Vagina (tissue), 2 donors: ENCODE results near the gene IPO4. TPM values are rescaled to one million over a fixed set of nuclear protein-coding genes. Genes with fewer than 3 reads are reported as not detected.

ENCODE experiments used
- DNase-seq, 2 donors: peaks; one replicate each; pipeline ENCODE4 v3.0.0-alpha.2; 2017; ENCODE audit errors: extremely low spot score in 2 of 2
- H3K27ac ChIP-seq: fragments of 200-600 bp; sonication (generic); one replicate; pipeline ENCODE4 v1.5.1; 2019
- H3K27me3 ChIP-seq: fragments of 200-600 bp; sonication (generic); one replicate; pipeline ENCODE4 v1.5.1; 2019
- H3K36me3 ChIP-seq, 2 donors: fragments of 200-600 bp; sonication (generic); one replicate each; pipeline ENCODE4 v1.5.1; 2017 to 2019
- H3K4me1 ChIP-seq: fragments of 200-600 bp; sonication (generic); one replicate; pipeline ENCODE4 v1.5.1; 2019
- H3K4me3 ChIP-seq, 2 donors: fragments of 200-600 bp; sonication (generic); 1 replicate in 1 of 2; 2 replicates in 1 of 2; pipeline ENCODE4 v1.5.1; 2016 to 2019
- H3K9me3 ChIP-seq: fragments of 200-600 bp; sonication (generic); one replicate; pipeline ENCODE4 v1.5.1; 2019
- POLR2A ChIP-seq, 2 donors: fragments of 450-650 bp; IDR thresholded peaks; one replicate each; pipeline ENCODE4 v1.6.1; 2017; ENCODE audit warnings: antibody characterized with exemption in 2 of 2, mild to moderate bottlenecking in 2 of 2, moderate library complexity in 2 of 2
- POLR2AphosphoS5 ChIP-seq, 2 donors: sonication (generic); formaldehyde crosslinking; IDR thresholded peaks; one replicate each; pipeline ENCODE4 v1.9.0; 2017; ENCODE audit warnings: antibody characterized with exemption in 2 of 2, mild to moderate bottlenecking in 2 of 2, low read depth in 1 of 2; ENCODE audit not compliant: insufficient read depth in 1 of 2
- intact Hi-C: fragments of 100-400 bp; cut with DNase I; formaldehyde crosslinking; loops from one replicate; pipeline ENCODE4 v1.15.1; 2023
- total RNA-seq: library from RNA; depleted of rRNA; stranded (reverse); fragments of >200 nt; gene quantifications from one replicate; pipeline ENCODE4 v1.2.3, GENCODE V29; 2016
- TF ChIP-seq, protein P1 (sequence below), 3 experiments: fragments of 450-650 bp in 2 of 3; fragments of 200-600 bp in 1 of 3; sonication (generic) in 1 of 3; IDR thresholded peaks; one replicate each; pipeline ENCODE4 v1.5.1; 2017 to 2019; ENCODE audit warnings: antibody characterized with exemption in 3 of 3, mild to moderate bottlenecking in 2 of 3, moderate library complexity in 2 of 3

Gene IPO4
- total RNA-seq, 1 donor from 2014 or later = 28.5 TPM

DNA sequence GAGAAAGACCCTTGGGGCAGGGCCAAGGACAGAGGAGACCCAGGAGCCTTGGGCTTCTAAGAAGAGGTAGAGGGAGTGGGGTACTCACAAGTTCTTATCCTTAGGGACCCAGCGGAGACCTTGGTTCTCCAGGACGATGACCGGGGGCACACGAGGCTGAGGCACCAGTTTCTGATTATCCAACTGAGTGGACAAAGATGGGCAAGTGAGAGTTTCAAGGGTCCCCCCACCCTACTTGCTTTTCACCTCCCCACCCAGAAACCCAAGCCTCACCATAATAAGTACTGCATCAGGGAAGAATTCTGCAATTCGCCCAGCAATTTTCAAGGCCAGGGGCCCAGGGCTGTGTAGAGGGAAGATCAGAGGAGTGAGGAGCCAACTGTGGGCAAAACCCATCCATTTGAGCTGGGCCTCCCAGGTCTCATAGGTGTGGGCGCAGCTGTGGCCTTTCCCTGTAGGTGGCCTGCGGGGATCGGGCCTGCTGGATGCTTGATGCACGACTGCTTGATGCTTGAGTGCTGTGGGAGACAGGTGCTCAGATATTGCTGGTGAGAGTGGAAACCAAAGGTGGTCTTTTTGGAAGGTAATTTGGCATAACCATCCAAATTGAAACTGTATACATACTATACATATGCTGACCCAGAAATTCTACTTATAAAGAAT is 49.2 kb downstream of the IPO4 start:
- no peak for DNase-seq
- intact Hi-C loops = no loop called here
- peaks cover 52% of the 10 kb centered on the region for H3K4me1 ChIP-seq
- no peaks in the 10 kb centered on the region for H3K9me3 ChIP-seq
- TF ChIP-seq POLR2A (IDR thresholded peaks at IDR 0.05) (no peak), POLR2AphosphoS5 (IDR thresholded peaks at IDR 0.05; ENCODE audit: insufficient read depth in 1 of 2, low read depth in 1 of 2) (no peak)
- TF ChIP-seq, protein P1, sequence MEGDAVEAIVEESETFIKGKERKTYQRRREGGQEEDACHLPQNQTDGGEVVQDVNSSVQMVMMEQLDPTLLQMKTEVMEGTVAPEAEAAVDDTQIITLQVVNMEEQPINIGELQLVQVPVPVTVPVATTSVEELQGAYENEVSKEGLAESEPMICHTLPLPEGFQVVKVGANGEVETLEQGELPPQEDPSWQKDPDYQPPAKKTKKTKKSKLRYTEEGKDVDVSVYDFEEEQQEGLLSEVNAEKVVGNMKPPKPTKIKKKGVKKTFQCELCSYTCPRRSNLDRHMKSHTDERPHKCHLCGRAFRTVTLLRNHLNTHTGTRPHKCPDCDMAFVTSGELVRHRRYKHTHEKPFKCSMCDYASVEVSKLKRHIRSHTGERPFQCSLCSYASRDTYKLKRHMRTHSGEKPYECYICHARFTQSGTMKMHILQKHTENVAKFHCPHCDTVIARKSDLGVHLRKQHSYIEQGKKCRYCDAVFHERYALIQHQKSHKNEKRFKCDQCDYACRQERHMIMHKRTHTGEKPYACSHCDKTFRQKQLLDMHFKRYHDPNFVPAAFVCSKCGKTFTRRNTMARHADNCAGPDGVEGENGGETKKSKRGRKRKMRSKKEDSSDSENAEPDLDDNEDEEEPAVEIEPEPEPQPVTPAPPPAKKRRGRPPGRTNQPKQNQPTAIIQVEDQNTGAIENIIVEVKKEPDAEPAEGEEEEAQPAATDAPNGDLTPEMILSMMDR (IDR thresholded peaks at IDR 0.05) = no peak
- H3K27ac ChIP-seq = no peak overlapping the region
- H3K4me3 ChIP-seq = no peak overlapping the region
- peaks cover 0 to 22% of the 10 kb centered on the region in 2 donors for H3K36me3 ChIP-seq
- no peaks in the 10 kb centered on the region for H3K27me3 ChIP-seq

DNA sequence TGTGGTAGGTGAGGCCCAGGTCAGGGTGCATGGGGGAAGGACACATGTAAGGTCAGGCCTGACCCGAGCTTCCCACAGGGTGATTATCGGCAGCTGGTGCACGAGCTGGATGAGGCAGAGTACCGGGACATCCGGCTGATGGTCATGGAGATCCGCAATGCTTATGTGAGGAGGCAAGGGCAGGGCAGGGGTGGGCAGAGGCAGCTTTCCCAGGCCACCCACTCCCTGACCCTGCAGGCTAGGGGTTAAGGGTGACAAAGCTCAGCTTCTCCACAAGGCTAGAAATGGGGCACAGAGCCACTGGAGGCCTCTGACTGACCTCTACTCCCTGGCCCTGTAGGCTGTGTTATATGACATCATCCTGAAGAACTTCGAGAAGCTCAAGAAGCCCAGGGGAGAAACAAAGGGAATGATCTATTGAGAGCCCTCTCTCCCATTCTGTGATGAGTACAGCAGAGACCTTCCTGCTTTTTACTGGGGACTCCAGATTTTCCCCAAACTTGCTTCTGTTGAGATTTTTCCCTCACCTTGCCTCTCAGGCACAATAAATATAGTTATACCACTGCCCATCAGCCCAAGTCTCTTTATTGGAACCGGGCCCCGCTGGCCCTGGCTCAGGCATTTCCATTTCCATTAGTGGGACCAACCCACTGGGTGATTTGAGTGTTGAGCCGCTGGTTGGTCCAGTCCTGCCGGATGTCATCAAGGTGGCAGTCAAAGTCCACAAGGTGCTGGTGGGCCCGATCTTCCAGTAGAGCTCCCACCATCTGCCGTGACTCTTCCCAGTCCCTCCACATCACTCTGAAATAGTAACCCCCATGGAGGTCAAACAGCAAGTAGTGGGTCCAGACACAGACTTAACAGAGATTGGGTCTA is 50.0 kb downstream of the IPO4 start:
- Histone ChIP-seq H3K9me3 (no peaks in the 10 kb centered on the region), H3K27ac (peak overlapping the region; percentile 16), H3K36me3 (peaks cover 0 to 22% of the 10 kb centered on the region in 2 donors), H3K27me3 (no peaks in the 10 kb centered on the region), H3K4me3 (no peak overlapping the region), H3K4me1 (peaks cover 52% of the 10 kb centered on the region)
- no peak for DNase-seq
- TF ChIP-seq POLR2A (IDR thresholded peaks at IDR 0.05) (no peak), POLR2AphosphoS5 (IDR thresholded peaks at IDR 0.05; ENCODE audit: insufficient read depth in 1 of 2, low read depth in 1 of 2) (no peak)
- TF ChIP-seq, protein P1 (IDR thresholded peaks at IDR 0.05) = no peak
- intact Hi-C loops = no loop called here

DNA sequence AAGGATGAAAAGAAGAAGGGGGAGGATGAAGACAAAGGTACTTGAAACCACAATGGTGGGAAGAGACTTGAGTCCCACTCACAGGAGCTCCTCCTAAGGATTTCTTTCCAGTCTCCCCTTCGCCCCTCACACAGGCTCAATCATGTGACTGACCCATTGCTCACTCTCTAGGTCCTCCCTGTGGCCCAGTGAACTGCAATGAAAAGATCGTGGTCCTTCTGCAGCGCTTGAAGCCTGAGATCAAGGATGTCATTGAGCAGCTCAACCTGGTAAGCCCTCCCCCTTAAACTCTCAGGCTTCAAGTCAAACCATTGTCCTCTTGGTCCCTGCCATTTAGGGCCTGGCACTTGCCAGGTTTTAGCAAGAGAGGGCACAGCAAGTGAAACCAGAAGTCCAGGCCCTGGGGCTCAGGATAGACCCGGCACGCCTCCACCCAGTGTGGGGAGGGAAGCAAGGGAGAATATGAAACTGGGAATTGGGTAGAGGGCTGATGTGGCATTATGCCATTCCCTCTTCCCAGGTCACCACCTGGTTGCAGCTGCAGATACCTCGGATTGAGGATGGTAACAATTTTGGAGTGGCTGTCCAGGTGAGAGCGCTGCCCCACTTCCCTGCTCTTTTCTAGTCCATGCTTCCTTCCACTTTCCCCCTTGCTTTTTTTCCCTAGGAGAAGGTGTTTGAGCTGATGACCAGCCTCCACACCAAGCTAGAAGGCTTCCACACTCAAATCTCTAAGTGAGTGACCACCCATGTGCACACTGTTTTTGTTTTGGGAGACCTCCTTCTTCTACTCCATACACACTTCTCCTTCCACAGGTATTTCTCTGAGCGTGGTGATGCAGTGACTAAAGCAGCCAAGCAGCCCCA is 50.9 kb downstream of the IPO4 start:
- TF ChIP-seq POLR2AphosphoS5 (IDR thresholded peaks at IDR 0.05; ENCODE audit: insufficient read depth in 1 of 2, low read depth in 1 of 2) (no peak), POLR2A (IDR thresholded peaks at IDR 0.05) (no peak)
- TF ChIP-seq, protein P1 (IDR thresholded peaks at IDR 0.05) = no peak
- Histone ChIP-seq H3K27me3 (no peaks in the 10 kb centered on the region), H3K4me1 (peaks cover 52% of the 10 kb centered on the region), H3K9me3 (no peaks in the 10 kb centered on the region), H3K27ac (peak overlapping the region; percentile 10), H3K4me3 (no peak overlapping the region), H3K36me3 (peaks cover 0 to 22% of the 10 kb centered on the region in 2 donors)
- no peak for DNase-seq
- intact Hi-C loops = no loop called here

DNA sequence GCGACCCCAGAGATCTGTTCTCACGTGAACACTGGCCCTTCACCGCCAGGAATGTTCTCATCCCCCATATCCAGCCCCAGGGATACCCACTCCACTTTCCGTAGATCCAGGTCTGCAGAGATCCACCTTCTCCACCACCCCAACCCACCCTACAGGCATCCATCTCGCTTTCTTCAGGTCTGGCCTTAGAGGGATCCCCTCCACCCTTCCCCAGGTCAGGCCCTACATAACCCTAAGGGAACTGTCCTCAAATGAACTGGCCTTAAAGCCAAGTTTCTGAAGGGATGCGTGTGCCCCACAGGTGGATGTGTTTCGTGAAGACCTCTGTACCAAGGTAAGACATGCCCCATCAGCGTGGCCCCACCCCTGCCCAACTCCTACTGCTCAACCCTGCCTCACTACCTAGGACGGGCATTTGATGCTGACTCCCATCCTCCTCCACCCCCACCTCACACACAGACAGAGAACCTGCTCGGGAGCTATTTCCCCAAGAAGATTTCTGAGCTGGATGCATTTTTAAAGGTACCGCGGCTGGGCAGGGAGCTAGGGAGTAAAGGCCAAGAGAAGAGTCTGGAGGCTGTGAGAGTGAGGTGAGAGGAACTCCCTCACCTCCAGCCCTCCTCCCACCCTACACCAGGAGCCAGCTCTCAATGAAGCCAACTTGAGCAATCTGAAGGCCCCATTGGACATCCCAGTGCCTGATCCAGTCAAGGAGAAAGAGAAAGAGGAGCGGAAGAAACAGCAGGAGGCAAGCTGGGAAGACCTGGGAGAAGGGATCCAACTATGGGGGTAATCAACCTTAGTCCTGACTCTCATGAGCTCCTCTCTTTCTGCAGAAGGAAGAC is 51.7 kb downstream of the IPO4 start:
- intact Hi-C loops = no loop called here
- Histone ChIP-seq H3K4me1 (peaks cover 46% of the 10 kb centered on the region), H3K4me3 (peak overlapping the region; percentile 68 to 100), H3K9me3 (no peaks in the 10 kb centered on the region), H3K27ac (peak overlapping the region; percentile 85), H3K36me3 (peaks cover 0 to 22% of the 10 kb centered on the region in 2 donors), H3K27me3 (no peaks in the 10 kb centered on the region)
- no peak for DNase-seq
- TF ChIP-seq, protein P1 (IDR thresholded peaks at IDR 0.05) = no peak
- TF ChIP-seq POLR2AphosphoS5 (IDR thresholded peaks at IDR 0.05; ENCODE audit: insufficient read depth in 1 of 2, low read depth in 1 of 2) (no peak), POLR2A (IDR thresholded peaks at IDR 0.05) (no peak)
